ENCODE results near the gene SRGN.
A peak's percentile ranks its signal among the peaks of the same experiment; 100 is the strongest.
"Not testable (repeated sequence)": the region's sequence is repeated elsewhere in the genome, so short reads cannot be mapped to it uniquely, and the experiment has no call there.

Gene SRGN, protein sequence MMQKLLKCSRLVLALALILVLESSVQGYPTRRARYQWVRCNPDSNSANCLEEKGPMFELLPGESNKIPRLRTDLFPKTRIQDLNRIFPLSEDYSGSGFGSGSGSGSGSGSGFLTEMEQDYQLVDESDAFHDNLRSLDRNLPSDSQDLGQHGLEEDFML

DNA sequence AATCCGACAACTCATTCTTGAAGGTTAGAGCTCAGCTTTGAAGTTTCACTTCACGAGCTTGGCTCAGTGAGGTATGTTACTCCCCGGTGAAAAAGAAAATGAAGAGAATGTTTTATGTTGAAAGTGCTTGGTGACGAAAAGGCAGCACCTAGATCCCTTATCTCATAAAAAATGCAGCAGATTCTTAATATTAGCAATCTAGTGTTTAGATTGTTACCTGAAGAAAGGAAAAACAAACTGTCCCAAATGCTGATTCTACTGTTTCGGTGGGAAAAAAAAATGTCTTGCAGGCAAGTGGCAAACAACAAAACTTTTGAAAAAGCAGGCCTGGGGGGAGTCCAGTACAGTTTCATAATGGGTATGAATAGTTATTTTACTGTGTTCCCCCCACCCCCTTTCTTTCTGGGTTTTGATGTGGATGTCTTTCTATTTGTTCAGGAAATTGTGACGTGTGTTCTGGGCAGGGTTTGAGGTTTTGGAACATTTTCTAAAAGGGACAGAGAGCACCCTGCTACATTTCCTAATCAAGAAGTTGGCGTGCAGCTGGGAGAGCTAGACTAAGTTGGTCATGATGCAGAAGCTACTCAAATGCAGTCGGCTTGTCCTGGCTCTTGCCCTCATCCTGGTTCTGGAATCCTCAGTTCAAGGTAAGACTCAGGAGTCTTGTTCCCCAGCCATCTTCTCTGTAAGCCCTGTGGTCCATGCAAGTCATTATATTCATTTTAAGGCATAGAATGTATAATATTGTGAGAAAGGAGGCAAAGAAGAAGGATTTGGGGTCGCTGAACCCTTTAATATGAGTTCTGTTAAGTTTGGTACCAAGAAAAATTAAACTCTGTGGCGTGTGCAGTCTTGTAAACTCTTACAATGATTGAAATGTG, at the start of gene SRGN:
Gene SRGN (plus strand): TSS at position 514 of the 881 bp plus-strand sequence. CDS start 55 bp downstream, at position 569.
- peak; percentile 68 to 78 for DNase-seq

DNA sequence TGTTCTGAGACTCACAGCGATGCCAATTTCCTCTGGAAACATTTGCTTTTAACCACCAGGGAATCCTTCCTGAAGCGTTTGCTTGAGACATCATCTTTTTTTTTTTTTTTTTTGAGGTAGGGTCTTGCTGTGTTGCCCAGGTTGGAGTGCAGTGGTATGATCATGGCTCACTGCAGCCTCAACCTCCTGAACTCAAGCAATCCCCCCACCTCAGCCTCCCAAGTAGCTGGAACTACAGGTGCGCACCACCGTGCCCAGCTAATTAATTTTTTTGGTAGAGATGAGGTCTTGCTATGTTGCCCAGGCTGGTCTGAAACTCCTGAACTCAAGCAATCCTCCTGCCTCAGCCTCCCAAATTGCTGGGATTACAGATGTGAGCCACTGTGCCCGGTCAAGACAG, 47.0 kb upstream of the SRGN start:
- not testable (repeated sequence) for DNase-seq

DNA sequence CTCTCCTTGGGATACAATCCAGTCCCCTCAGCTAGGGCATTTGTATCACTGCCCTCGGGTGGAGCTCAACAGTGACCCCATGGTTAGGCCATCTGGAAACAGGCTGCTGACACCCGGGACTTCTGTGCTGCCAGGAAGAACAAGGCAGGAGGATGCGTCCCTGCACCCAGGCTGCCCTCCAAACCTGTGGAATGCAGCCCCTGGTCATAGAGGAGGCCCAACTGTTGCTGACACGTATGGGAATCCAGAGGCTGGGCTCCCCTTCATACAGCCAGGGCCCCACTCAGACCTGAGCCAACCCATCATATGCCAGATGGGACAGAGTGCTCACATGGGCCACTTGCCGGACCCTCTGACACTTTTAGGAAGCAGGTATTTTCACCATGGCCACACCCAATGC, 45.5 kb upstream of the SRGN start:
- no peak for DNase-seq

GRCh38 chr10:69042838-69043237, 45.1 kb upstream of the SRGN start:
- DNase-seq, result no peak

DNA sequence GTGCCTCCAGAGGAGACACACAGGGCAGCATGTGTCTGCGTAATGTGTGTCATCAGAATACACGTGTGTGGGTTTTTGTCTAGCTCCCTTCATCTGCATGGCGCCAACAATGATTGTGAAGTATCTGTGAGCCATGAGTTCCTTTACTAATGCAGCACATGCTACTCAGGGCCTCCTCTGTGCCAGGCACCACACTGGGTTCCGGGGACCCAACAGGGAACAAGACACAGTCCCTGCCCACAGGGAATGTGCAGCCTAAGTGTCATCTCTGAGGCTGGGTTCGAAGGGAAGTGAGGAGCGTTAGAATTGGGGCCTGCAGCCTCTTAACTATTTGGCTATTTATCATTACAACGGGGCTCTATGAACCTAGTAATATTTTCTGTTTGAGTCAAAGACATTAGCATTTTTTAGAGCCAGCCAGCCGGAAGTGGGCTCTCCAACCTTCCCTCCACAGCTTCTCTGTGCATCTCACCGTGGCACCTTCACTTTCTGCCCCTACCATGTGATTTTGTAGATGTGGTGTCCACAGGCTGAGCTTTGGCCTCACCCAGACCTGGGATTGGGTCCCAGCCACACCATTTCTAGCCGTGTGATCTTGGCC, 43.9 kb upstream of the SRGN start:
- DNase-seq, result peak; percentile 36 to 51

- no peak for DNase-seq
These were observed 43.4 kb upstream of the SRGN start for GRCh38 chr10:69044546-69044945.

- peak in 1 of 2 experiments; percentile 43 for DNase-seq
These were observed 42.2 kb upstream of the SRGN start for GRCh38 chr10:69045441-69046300.

DNA sequence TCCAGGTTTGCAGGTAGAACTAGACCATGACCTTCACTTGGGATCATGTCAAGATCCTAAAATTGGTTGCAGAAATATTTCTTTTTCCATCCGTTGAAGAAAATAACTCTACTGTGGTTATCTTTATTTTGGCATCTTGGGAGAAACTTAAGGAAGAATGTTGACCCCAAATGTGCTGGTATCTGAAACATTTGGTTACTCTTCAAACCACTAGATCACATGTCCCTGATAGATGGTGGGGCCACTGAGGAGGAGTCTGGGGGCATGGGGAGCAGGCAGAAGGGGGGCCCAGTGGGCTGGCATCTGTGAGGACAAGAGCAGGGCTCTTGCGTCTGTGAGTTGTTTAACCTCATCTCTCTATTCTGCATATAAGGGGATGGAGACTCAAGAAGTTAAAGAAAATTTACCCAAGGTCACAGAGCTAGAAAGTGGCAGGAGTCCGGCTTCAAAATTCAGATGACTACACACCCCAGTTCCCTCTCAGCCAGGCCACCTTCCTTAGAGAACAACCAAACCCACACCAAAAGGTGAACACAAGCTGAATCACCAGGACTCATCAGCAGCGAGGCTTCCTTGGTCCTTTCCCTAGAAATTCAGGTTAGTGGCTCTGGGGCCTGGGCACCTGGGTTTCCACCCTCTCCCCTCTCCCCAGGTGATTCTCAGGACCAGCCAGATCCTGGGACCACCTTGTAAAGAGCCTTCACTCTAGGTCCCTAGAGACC, 40.6 kb upstream of the SRGN start:
- peak in 1 of 2 experiments; percentile 24 for DNase-seq

GRCh38 chr10:69048103-69048502, 39.8 kb upstream of the SRGN start:
- DNase-seq, result peak; percentile 66 to 73

DNA sequence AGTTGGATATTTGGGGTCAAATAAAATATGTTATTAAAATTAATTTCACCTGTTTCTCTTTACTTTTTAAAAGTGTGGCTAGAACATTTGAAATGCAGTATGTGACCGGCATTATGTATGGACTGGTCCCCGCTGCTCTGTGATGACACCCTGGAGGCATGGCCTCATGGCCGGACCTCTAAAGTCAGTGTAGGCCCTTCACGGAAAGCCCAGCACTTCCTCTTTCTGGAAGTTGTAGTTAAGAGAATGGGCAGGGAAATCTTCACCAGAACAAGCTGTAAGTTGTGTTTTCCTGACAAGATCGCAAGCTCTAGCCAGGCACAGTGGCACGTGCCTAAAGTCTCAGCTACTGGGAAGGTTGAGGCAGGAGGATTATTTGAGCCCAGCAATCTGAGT, 38.3 kb upstream of the SRGN start:
- no peak for DNase-seq

DNA sequence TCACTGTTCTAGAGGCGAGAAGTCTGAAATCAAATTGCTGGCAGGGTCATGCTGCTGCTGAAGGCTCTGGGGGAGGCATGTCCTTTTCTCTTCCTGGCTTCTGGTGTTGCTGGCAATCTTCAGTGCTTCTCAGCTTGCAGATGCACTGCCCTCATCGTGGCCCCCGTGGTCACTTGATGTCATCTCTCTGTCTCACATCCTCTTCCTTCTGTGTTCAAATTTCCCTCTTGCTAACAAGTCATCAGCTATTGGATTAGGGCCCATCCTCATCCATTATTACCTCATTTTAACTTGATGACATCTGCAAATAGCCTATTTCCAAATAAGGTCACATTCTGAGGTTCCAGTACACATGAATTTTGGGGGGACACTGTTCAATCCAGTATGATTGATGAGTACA, 36.6 kb upstream of the SRGN start:
- DNase-seq, result peak in 1 of 2 experiments; percentile 39

DNA sequence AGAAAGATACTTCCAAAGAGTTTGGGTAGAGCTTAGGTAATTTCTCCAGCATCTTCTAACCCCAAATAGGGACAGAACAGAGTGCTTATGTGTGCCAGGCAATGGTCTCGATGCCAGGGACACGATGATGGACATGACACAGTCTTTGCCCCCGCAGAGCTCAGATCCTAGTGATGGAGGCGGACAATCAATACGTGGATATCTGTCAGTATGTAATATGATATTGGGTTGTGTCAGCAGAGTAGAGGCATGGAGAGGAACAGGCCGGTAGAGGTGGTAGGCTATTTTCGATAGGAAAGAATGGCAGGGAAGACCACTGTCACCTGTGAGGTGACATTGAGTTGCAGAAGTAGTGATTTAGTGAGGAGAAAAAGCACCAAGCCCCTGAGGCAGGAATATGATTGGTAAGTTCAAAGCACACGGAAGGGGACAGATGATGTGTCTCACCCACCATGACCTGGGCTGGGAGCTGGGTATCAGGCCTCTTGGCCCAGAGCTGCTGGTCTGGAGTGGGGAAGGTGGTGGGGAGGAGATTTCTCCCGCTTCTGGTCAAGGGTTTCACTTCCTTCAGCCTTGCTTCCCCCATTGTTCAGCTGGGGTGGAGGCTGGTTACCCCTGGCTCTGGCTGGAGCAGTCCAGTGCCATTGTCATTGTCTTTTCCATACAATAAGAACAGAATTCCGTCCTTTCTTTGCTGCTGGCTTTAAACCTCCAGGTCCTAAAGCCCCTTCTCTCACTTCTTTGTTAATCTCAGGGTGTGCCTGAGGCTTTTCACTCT, 36.0 kb upstream of the SRGN start:
- no peak for DNase-seq

DNA sequence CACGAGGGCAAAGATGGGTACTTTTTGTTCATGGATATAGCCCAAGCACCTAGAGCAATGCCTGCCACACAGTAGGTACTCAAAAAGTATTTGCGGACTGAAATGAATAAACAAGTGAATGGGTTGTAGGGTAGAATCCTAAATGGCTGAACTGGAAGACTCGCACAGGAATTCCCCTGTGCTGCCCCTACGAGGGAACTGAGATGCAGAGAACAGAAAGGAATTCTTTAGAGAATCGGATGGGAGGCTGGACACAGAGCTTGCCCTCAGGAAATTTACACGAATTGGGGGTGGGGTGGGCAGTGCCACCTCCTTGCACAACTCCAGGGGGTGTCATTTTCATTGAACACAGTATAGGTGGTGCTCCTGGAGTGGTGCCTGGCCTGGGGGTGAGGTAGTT, 35.2 kb upstream of the SRGN start:
- DNase-seq, result no peak

GRCh38 chr10:69055241-69055640, 32.7 kb upstream of the SRGN start:
- DNase-seq, result no peak

DNA sequence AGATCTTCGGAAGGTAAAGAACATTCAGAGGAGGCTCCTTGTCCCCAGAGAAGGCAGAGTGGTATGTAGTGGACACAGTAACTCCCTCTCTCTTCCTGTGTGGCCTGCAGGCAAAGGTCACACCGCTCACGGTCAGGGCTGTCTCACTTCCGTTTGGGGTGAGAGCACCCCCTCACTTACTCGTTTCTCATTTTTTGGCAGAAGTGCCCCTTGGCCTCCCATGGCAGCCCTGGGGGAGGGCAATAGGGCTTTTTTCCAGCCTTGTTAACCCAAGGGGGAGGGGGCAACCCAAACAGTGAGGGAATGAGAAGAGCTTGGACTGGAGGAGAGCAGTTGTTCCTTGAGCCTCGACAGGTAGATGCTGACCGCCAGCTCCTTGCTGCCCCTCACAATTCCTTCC, 31.8 kb upstream of the SRGN start:
- peak in 1 of 2 experiments; percentile 19 for DNase-seq

DNA sequence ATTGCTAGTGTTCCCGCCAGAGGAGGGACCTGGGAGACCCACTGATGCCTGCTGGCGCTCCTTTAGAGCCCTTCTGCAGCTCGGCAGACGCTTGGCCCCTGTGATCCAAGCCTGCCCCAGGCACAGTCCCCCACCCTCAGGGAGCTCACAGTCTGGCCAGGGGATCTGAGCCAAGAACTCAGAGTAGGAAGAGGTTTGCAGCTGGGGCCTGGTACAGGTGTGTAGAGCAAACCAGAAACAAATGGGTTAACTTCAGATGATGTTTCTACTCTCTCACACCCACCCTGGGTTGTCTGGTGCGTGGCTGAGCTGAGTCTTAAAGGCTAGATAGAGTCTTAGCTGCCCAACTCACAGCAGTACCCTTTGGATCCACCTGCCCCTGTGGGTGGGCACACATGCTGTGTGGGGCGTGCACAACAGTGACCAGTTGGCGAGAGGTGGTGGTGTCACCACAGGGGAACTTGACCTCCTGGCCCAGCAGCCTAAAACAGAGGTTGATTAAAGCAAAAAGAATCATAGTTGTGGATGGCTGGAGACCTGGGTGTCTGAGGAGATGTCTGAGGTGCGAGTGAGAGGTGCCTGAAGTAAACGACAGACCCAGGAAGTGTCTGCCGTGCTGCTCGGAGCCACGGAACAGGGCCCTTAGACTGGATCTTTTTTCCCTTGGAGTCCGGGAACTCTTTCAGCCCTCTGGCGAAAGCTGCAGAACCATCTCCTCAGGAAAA, 31.2 kb upstream of the SRGN start:
- no peak for DNase-seq

DNA sequence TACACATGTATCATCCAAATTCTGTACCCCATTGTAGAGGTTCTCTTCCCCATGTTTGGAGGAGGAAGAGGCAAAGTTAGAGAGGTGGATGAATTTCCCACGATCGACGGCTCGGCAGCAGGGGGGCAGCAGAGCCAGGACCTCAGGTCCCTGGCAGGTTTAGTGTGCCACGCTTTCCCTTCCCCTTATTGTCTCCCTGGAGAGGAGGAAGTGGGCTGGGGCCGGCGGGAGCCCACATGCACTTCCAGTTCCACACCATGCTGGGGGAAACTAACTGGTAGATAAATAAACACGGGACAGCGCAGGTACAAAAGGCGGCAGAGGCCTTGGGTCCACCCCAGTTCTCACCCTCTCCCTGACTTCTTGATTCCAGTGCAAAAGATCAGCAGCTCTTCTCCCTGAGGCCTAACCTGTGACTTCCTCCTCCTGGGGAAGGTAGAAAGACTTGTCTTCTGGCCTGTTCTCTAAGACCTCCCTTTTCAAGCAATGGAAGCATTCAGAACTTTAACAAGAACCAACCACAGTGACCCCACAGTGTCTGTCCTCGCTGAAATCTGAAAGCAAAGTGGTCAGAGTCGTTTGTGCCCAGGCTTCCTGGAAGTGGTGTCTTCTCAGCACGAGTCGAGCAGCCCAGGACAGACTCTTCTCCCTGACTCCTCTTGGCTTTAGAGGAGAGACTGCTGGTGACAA, 30.5 kb upstream of the SRGN start:
- peak in 1 of 2 experiments; percentile 21 for DNase-seq

GRCh38 chr10:69057951-69058297, 30.0 kb upstream of the SRGN start:
- DNase-seq, result no peak

DNA sequence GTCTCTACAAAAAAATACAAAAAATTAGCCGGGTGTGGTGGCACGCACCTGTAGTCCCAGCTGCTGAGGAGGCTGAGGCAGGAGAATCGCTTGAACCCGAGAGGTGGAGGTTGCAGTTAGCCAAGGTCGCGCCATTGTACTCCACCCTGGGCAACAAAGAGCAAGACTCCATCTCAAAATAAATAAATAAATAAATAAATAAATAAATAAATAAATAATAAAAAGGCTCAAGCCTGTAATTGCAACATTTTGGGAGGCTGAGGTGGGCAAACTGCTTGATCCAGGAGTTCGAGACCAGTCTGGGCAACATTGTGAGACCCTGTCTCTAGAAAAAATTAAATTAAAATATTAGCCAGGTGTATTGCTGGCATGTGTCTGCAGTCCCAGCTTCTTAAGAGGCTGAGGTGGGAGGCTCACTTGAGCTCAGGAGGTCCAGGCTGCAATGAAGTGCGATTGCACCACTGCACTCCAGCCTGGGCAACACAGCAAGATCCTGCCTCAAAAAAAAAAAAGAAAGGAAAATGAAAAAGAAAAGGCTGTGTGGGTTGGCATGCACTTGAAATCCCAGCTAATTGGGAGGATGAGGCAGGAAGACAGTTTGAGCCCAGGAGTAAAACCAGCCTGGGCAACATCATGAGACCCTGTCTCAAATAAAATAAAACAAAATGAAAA, 27.6 kb upstream of the SRGN start:
- DNase-seq, result no peak
